IMR-90 (cell line): Measurements from ENCODE around the gene MAPKAP1. TPM values are rescaled to one million over a fixed set of nuclear protein-coding genes. Genes with fewer than 3 reads are reported as not detected.

Source experiments
- ATAC-seq: fragments of 200-7000 bp; cut with Tn5 transposase; 2 replicates; pipeline ENCODE4 v1.9.1; 2020; ENCODE audit warnings: low read depth, mild to moderate bottlenecking, moderate library complexity
- BruUV-seq: library from RNA; stranded (reverse); fragments of 400-500 nt; replicated peaks from 2 replicates; lab custom pipeline; 2021; lab: Mats Ljungman, UMichigan
- CTCF ChIA-PET: fragments of 300-600 bp; formaldehyde crosslinking; extraction: SDS; loops from one replicate; lab custom pipeline; 2021; ENCODE audit warnings: antibody characterized with exemption; lab: Yijun Ruan, JAX
- POLR2A ChIA-PET: fragments of 300-600 bp; sonication (Branson Sonifier 250); formaldehyde crosslinking; loops from one replicate; lab custom pipeline; 2022; ENCODE audit warnings: antibody characterized with exemption; ENCODE audit not compliant: unreplicated experiment; lab: Charles Lee
- DNase-seq: peaks from one replicate; pipeline ENCODE4 v3.0.0; 2013
- H2AFZ ChIP-seq: replicated peaks from 2 replicates; pipeline ENCODE3; 2013; ENCODE audit warnings: low read length, mild to moderate bottlenecking; ENCODE audit not compliant: poor library complexity
- H2AK5ac ChIP-seq: 2 replicates; pipeline ENCODE4 v1.6.1; 2013; ENCODE audit warnings: low read depth, low read length, inconsistent platforms
- H2AK9ac ChIP-seq: replicated peaks from 2 replicates; pipeline ENCODE3; 2013; ENCODE audit warnings: mild to moderate bottlenecking, low read depth, low read length, moderate library complexity; ENCODE audit not compliant: poor library complexity
- H2BK120ac ChIP-seq: 2 replicates; pipeline ENCODE4 v1.6.1; 2013; ENCODE audit warnings: low read depth, low read length, inconsistent platforms
- H2BK15ac ChIP-seq: 3 replicates; pipeline ENCODE4 v1.6.1; 2013; ENCODE audit warnings: low read depth, low read length, inconsistent platforms
- H2BK20ac ChIP-seq: 2 replicates; pipeline ENCODE4 v1.6.1; 2013; ENCODE audit warnings: low read depth, mild to moderate bottlenecking, inconsistent platforms, low read length, moderate library complexity
- H2BK5ac ChIP-seq: 2 replicates; pipeline ENCODE4 v1.6.1; 2013; ENCODE audit warnings: mild to moderate bottlenecking, low read depth, low read length, inconsistent platforms; ENCODE audit not compliant: poor library complexity, severe bottlenecking
- H3K14ac ChIP-seq: replicated peaks from 2 replicates; pipeline ENCODE4 v1.6.1; 2013; ENCODE audit warnings: low read depth, low read length, inconsistent platforms
- H3K18ac ChIP-seq: 2 replicates; pipeline ENCODE4 v1.6.1; 2013; ENCODE audit warnings: low read depth, low read length, control low read depth
- H3K23ac ChIP-seq: 2 replicates; pipeline ENCODE4 v1.6.1; 2013; ENCODE audit warnings: low read depth, low read length, inconsistent platforms
- H3K27ac ChIP-seq: 2 replicates; pipeline ENCODE4 v1.5.1; 2013; ENCODE audit warnings: mild to moderate bottlenecking, control low read depth, low read length; ENCODE audit not compliant: insufficient read depth
- H3K27me3 ChIP-seq: 2 replicates; pipeline ENCODE4 v1.6.1; 2013; ENCODE audit warnings: low read length; ENCODE audit not compliant: control insufficient read depth, insufficient read depth
- H3K36me3 ChIP-seq: 2 replicates; pipeline ENCODE4 v1.6.1; 2013; ENCODE audit warnings: low read length, mixed read lengths; ENCODE audit not compliant: control insufficient read depth, insufficient read depth
- H3K4ac ChIP-seq: 2 replicates; pipeline ENCODE4 v1.6.1; 2013; ENCODE audit warnings: low read depth, low read length, inconsistent platforms
- H3K4me1 ChIP-seq: 2 replicates; pipeline ENCODE4 v1.6.1; 2013; ENCODE audit warnings: low read length, mixed read lengths; ENCODE audit not compliant: control insufficient read depth, insufficient read depth
- H3K4me2 ChIP-seq: 2 replicates; pipeline ENCODE4 v1.6.1; 2013; ENCODE audit warnings: low read depth, mild to moderate bottlenecking, control low read depth, low read length, moderate library complexity
- H3K4me3 ChIP-seq: 2 replicates; pipeline ENCODE4 v1.5.1; 2013; ENCODE audit warnings: low read depth, mild to moderate bottlenecking, control low read depth, low read length, moderate library complexity; ENCODE audit not compliant: insufficient read depth
- H3K56ac ChIP-seq: 2 replicates; pipeline ENCODE4 v1.6.1; 2013; ENCODE audit warnings: low read length, inconsistent platforms; ENCODE audit not compliant: insufficient read depth; ENCODE audit errors: extremely low read depth
- H3K79me1 ChIP-seq, 2 experiments: 2 replicates each; pipeline ENCODE4 v1.6.1; 2013; ENCODE audit warnings: low read length in 2 of 2, inconsistent platforms in 1 of 2, low read depth in 1 of 2
- H3K9ac ChIP-seq: 2 replicates; pipeline ENCODE4 v1.6.1; 2013; ENCODE audit warnings: low read depth, low read length, control low read depth
- H3K9me1 ChIP-seq: 2 replicates; pipeline ENCODE4 v1.6.1; 2013; ENCODE audit warnings: low read length, inconsistent platforms; ENCODE audit not compliant: insufficient read depth
- H3K9me3 ChIP-seq: 2 replicates; pipeline ENCODE4 v1.6.1; 2013; ENCODE audit warnings: low read length; ENCODE audit not compliant: control insufficient read depth, insufficient read depth
- H4K20me1 ChIP-seq: 2 replicates; pipeline ENCODE4 v1.6.1; 2013; ENCODE audit warnings: low read length, inconsistent platforms; ENCODE audit not compliant: insufficient read depth
- H4K5ac ChIP-seq: 2 replicates; pipeline ENCODE4 v1.6.1; 2013; ENCODE audit warnings: mild to moderate bottlenecking, low read depth, low read length, control low read depth
- H4K8ac ChIP-seq, 2 experiments: 2 replicates each; pipeline ENCODE4 v1.6.1; 2013; ENCODE audit warnings: low read depth in 2 of 2, low read length in 2 of 2, control low read depth in 1 of 2, inconsistent platforms in 1 of 2
- H4K91ac ChIP-seq: 2 replicates; pipeline ENCODE4 v1.6.1; 2013; ENCODE audit warnings: low read depth, low read length, inconsistent platforms; ENCODE audit not compliant: insufficient read depth
- BHLHE40 ChIP-seq: fragments of 150-350 bp; IDR thresholded peaks from 2 replicates; pipeline ENCODE4 v1.6.1; 2016; ENCODE audit warnings: mild to moderate bottlenecking, low read depth, low read length
- FOS ChIP-seq: fragments of 150-350 bp; IDR thresholded peaks from 2 replicates; pipeline ENCODE4 v1.6.1; 2016; ENCODE audit warnings: low read depth, low read length
- MAFK ChIP-seq: IDR thresholded peaks from 2 replicates; pipeline ENCODE4 v1.6.1; 2012; ENCODE audit warnings: low read depth, low read length, improper control_type of control experiment
- MXI1 ChIP-seq: IDR thresholded peaks from 2 replicates; pipeline ENCODE4 v1.6.1; 2012; ENCODE audit warnings: low read depth, mild to moderate bottlenecking, low read length, moderate library complexity, borderline replicate concordance
- NFE2L2 ChIP-seq: fragments of 150-350 bp; IDR thresholded peaks from 2 replicates; pipeline ENCODE4 v1.6.1; 2016; ENCODE audit warnings: low read depth, mild to moderate bottlenecking, low read length
- POLR2A ChIP-seq: IDR thresholded peaks from 2 replicates; pipeline ENCODE4 v1.6.1; 2012; ENCODE audit warnings: mild to moderate bottlenecking, low read depth, low read length
- RAD21 ChIP-seq: IDR thresholded peaks from 2 replicates; pipeline ENCODE4 v1.6.1; 2012; ENCODE audit warnings: low read length, improper control_type of control experiment
- RCOR1 ChIP-seq: IDR thresholded peaks from 2 replicates; pipeline ENCODE4 v1.6.1; 2012; ENCODE audit warnings: mild to moderate bottlenecking, low read length, improper control_type of control experiment; ENCODE audit not compliant: insufficient replicate concordance
- RFX5 ChIP-seq: IDR thresholded peaks from 2 replicates; pipeline ENCODE4 v1.8.0; 2012; ENCODE audit warnings: low read depth, mild to moderate bottlenecking, low read length, moderate library complexity
- SMC3 ChIP-seq: fragments of 150-350 bp; IDR thresholded peaks from 2 replicates; pipeline ENCODE4 v1.6.1; 2016; ENCODE audit warnings: low read depth, mild to moderate bottlenecking, antibody characterized with exemption, low read length, moderate library complexity
- WGBS, 2 experiments: methylation state at CpG; one replicate each; pipeline versions ENCODE4 v1.1.5 to v1.1.7; 2013; ENCODE audit warnings: missing lambda C conversion rate in 2 of 2; ENCODE audit not compliant: insufficient read length in 1 of 2; ENCODE audit errors: extremely low coverage in 2 of 2; 5-methylcytosine and 5-hydroxymethylcytosine counted together
- dilution Hi-C: fragments of 300-500 bp; cut with HindIII; formaldehyde crosslinking; loops from one replicate; pipeline ENCODE4 v1.14.3; 2018; ENCODE audit warnings: low sequenced_read_pairs; ENCODE audit not compliant: unreplicated experiment
- in situ Hi-C: fragments of 300-500 bp; cut with MboI; formaldehyde crosslinking; loops from 3 replicates; pipeline ENCODE4 v1.14.3; 2019; ENCODE audit warnings: low sequenced_read_pairs, inconsistent platforms, mixed read lengths
- intact Hi-C: fragments of 100-400 bp; cut with micrococcal nuclease; formaldehyde crosslinking; loops from 2 replicates; pipeline ENCODE4 v1.10.0; 2022
- polyA plus RNA-seq, 3 experiments: library from polyadenylated mRNA; depleted of rRNA; stranded (reverse); fragments of >200 nt; gene quantifications; 2 replicates each; pipeline ENCODE4 v1.2.3, GENCODE V29; 2012; ENCODE audit warnings: low replicate concordance in 1 of 3
- total RNA-seq: library from RNA; depleted of rRNA; stranded (reverse); fragments of >200 nt; gene quantifications from 2 replicates; pipeline ENCODE4 v1.2.3, GENCODE V29; 2012
- TF ChIP-seq, protein P1 (sequence below): fragments of 150-350 bp; IDR thresholded peaks from 2 replicates; pipeline ENCODE4 v1.6.1; 2016; ENCODE audit warnings: low read depth, mild to moderate bottlenecking, low read length, moderate library complexity, borderline replicate concordance
- TF ChIP-seq, protein P2 (sequence below): fragments of 150-350 bp; IDR thresholded peaks from 2 replicates; pipeline ENCODE4 v1.6.1; 2017; ENCODE audit warnings: mild to moderate bottlenecking, antibody characterized with exemption, low read length, low read depth
- TF ChIP-seq, protein P3 (sequence below): conservative IDR thresholded peaks from 2 replicates; pipeline ENCODE4 v1.5.1; 2012; ENCODE audit warnings: mild to moderate bottlenecking, low read depth, low read length, improper control_type of control experiment

Gene MAPKAP1
- total and polyA plus RNA-seq, 2 of the 4 experiments (the other 2 are of a cell fraction) = 87.2 to 158 TPM

DNA sequence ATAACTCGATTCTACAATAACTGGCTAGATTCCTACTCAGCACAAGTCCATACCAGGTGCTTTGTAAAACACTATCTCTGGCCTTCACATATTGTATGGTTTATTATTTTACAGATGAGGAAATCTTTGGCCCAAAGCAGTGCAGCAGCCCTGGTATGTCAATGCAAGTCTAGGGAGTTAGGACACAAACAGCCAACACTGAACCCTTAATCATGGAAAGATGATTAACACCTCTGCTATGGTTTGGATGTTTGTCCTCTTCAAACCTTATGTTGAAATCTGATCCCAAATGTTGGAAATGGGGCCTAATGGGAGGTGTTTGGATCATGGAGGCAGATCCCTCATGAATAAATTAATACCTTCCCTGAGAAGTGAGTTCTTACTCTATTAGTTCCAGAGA is 76.6 kb downstream of the MAPKAP1 start:
- peaks cover 70% of the 10 kb centered on the region for H4K20me1 ChIP-seq
- H2BK15ac ChIP-seq = no peak overlapping the region
- no peak overlapping the region for H3K4me2 ChIP-seq
- no peak for TF ChIP-seq RFX5
- TF ChIP-seq RAD21 = no peak
- TF ChIP-seq, protein P1, sequence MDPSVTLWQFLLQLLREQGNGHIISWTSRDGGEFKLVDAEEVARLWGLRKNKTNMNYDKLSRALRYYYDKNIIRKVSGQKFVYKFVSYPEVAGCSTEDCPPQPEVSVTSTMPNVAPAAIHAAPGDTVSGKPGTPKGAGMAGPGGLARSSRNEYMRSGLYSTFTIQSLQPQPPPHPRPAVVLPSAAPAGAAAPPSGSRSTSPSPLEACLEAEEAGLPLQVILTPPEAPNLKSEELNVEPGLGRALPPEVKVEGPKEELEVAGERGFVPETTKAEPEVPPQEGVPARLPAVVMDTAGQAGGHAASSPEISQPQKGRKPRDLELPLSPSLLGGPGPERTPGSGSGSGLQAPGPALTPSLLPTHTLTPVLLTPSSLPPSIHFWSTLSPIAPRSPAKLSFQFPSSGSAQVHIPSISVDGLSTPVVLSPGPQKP = no peak
- no peak for TF ChIP-seq RCOR1
- no peak for TF ChIP-seq MAFK
- no peak for TF ChIP-seq NFE2L2
- no peak for TF ChIP-seq BHLHE40
- TF ChIP-seq FOS = no peak
- TF ChIP-seq SMC3 = no peak
- TF ChIP-seq MXI1 = no peak
- no peak for TF ChIP-seq POLR2A
- TF ChIP-seq, protein P2, sequence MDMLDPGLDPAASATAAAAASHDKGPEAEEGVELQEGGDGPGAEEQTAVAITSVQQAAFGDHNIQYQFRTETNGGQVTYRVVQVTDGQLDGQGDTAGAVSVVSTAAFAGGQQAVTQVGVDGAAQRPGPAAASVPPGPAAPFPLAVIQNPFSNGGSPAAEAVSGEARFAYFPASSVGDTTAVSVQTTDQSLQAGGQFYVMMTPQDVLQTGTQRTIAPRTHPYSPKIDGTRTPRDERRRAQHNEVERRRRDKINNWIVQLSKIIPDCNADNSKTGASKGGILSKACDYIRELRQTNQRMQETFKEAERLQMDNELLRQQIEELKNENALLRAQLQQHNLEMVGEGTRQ = no peak
- TF ChIP-seq, protein P3, sequence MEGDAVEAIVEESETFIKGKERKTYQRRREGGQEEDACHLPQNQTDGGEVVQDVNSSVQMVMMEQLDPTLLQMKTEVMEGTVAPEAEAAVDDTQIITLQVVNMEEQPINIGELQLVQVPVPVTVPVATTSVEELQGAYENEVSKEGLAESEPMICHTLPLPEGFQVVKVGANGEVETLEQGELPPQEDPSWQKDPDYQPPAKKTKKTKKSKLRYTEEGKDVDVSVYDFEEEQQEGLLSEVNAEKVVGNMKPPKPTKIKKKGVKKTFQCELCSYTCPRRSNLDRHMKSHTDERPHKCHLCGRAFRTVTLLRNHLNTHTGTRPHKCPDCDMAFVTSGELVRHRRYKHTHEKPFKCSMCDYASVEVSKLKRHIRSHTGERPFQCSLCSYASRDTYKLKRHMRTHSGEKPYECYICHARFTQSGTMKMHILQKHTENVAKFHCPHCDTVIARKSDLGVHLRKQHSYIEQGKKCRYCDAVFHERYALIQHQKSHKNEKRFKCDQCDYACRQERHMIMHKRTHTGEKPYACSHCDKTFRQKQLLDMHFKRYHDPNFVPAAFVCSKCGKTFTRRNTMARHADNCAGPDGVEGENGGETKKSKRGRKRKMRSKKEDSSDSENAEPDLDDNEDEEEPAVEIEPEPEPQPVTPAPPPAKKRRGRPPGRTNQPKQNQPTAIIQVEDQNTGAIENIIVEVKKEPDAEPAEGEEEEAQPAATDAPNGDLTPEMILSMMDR = no peak
- H3K9ac ChIP-seq = no peak overlapping the region
- DNase-seq (no peak), ATAC-seq (peak; percentile 21)
- H4K8ac ChIP-seq = no peak overlapping the region
- no CpG with 5 or more reads among the region's 1 CpG for WGBS, 2 experiments
- H3K36me3 ChIP-seq = no peaks in the 10 kb centered on the region
- H4K5ac ChIP-seq = no peak overlapping the region
- intact Hi-C loops = loop anchor here (10.0 kb wide), 1 partner anchor 156 kb away; no protein-coding TSS in a partner anchor
- no peak overlapping the region for H3K4ac ChIP-seq
- dilution Hi-C loops = no loop called here
- no peak overlapping the region for H2BK5ac ChIP-seq
- no peaks in the 10 kb centered on the region for H3K27me3 ChIP-seq
- H3K23ac ChIP-seq = no peak overlapping the region
- no peak overlapping the region for H2AFZ ChIP-seq
- H3K4me1 ChIP-seq = peaks cover 9% of the 10 kb centered on the region
- no peaks in the 10 kb centered on the region for H3K9me3 ChIP-seq
- no peak overlapping the region for H3K56ac ChIP-seq
- no peak overlapping the region for H2BK20ac ChIP-seq
- H3K79me1 ChIP-seq = peaks cover 56 to 84% of the 10 kb centered on the region in 2 experiments
- ChIA-PET POLR2A (no interaction called here), CTCF (interaction anchor here (0.7 to 1.1 kb wide), 3 partner anchors 65 to 189 kb away, joined by 3 read pairs; no protein-coding TSS in a partner anchor)
- no peak overlapping the region for H2AK5ac ChIP-seq
- no peak overlapping the region for H3K4me3 ChIP-seq
- H3K14ac ChIP-seq = no peak overlapping the region
- no peak overlapping the region for H3K18ac ChIP-seq
- H3K27ac ChIP-seq = no peak overlapping the region
- no peak overlapping the region for H2AK9ac ChIP-seq
- H3K9me1 ChIP-seq = peaks cover 20% of the 10 kb centered on the region
- no peak overlapping the region for H4K91ac ChIP-seq
- in situ Hi-C loops = loop anchor here (10.0 kb wide), 1 partner anchor 226 kb away; no protein-coding TSS in a partner anchor
- no peak overlapping the region for H2BK120ac ChIP-seq
- BruUV-seq = no TSS peak
